Loucy (cell line): Measurements from ENCODE around the gene SDK2.

Experiments
- H2AFZ ChIP-seq: fragments of 200-600 bp; sonication (generic); 2 replicates; pipeline ENCODE4 v1.6.0; 2016; ENCODE audit warnings: antibody characterized with exemption, mild to moderate bottlenecking, low read length, moderate library complexity
- H3F3A ChIP-seq: fragments of 200-600 bp; 2 replicates; pipeline ENCODE4 v1.6.0; 2016; ENCODE audit warnings: antibody characterized with exemption, low read depth, mild to moderate bottlenecking
- H3K27me3 ChIP-seq: fragments of 200-600 bp; sonication (generic); 2 replicates; pipeline ENCODE4 v1.6.1; 2014; ENCODE audit warnings: low read length, mild to moderate bottlenecking; ENCODE audit not compliant: insufficient read depth, poor library complexity, severe bottlenecking
- H3K36me3 ChIP-seq: fragments of 200-600 bp; sonication (generic); 2 replicates; pipeline ENCODE4 v1.6.1; 2016; ENCODE audit warnings: low read length; ENCODE audit not compliant: insufficient read depth
- H3K4me1 ChIP-seq: fragments of 200-600 bp; sonication (generic); 2 replicates; pipeline ENCODE4 v1.5.1; 2014; ENCODE audit warnings: low read length, mild to moderate bottlenecking; ENCODE audit not compliant: insufficient read depth, poor library complexity, severe bottlenecking
- H3K4me2 ChIP-seq: fragments of 200-600 bp; sonication (generic); 2 replicates; pipeline ENCODE4 v1.6.0; 2014; ENCODE audit warnings: antibody characterized with exemption, low read length, low read depth, mild to moderate bottlenecking; ENCODE audit not compliant: poor library complexity, severe bottlenecking
- H3K4me3 ChIP-seq: fragments of 200-600 bp; sonication (generic); 2 replicates; pipeline ENCODE4 v1.5.1; 2014; ENCODE audit warnings: low read length, mild to moderate bottlenecking, mixed read lengths; ENCODE audit not compliant: poor library complexity, severe bottlenecking
- H3K79me2 ChIP-seq: fragments of 200-600 bp; sonication (generic); 2 replicates; pipeline ENCODE4 v1.6.1; 2014; ENCODE audit warnings: low read length; ENCODE audit not compliant: insufficient read depth
- H3K9ac ChIP-seq: fragments of 200-600 bp; sonication (generic); 2 replicates; pipeline ENCODE4 v1.6.0; 2014; ENCODE audit warnings: mild to moderate bottlenecking, low read depth, low read length, moderate library complexity; ENCODE audit not compliant: poor library complexity, severe bottlenecking
- H3K9me2 ChIP-seq: fragments of 200-600 bp; sonication (generic); replicated peaks from 2 replicates; pipeline ENCODE4 v1.6.1; 2016; ENCODE audit warnings: low read depth, low read length, mixed read lengths
- H3K9me3 ChIP-seq: fragments of 200-600 bp; sonication (generic); 2 replicates; pipeline ENCODE4 v1.6.1; 2014; ENCODE audit warnings: mild to moderate bottlenecking, antibody characterized with exemption, low read length, low read depth; ENCODE audit not compliant: insufficient read depth
- H4K20me1 ChIP-seq: fragments of 200-600 bp; sonication (generic); 2 replicates; pipeline ENCODE4 v1.6.0; 2014; ENCODE audit warnings: antibody characterized with exemption, low read length, mild to moderate bottlenecking; ENCODE audit not compliant: insufficient read depth, poor library complexity, severe bottlenecking
- EZH2phosphoT487 ChIP-seq: fragments of 200-600 bp; IDR thresholded peaks from 2 replicates; pipeline ENCODE4 v1.6.1; 2018; ENCODE audit warnings: antibody characterized with exemption, mild to moderate bottlenecking, moderate library complexity, borderline replicate concordance
- TF ChIP-seq, protein P1 (sequence below): fragments of 200-600 bp; sonication (generic); conservative IDR thresholded peaks from 2 replicates; pipeline ENCODE4 v1.5.1; 2014; ENCODE audit warnings: mild to moderate bottlenecking, antibody characterized with exemption, low read length

SDK2 gene

GRCh38 chr17:73354423-73355284, 289.6 kb downstream of the SDK2 start:
- Histone ChIP-seq H3K79me2 (no peaks in the 10 kb centered on the region), H3K9ac (no peak overlapping the region), H3K9me2 (no peaks in the 10 kb centered on the region), H3F3A (no peaks in the 10 kb centered on the region), H3K4me2 (no peak overlapping the region), H2AFZ (no peak overlapping the region), H3K4me1 (no peaks in the 10 kb centered on the region), H3K4me3 (no peak overlapping the region), H3K27me3 (no peaks in the 10 kb centered on the region), H3K9me3 (no peaks in the 10 kb centered on the region), H3K36me3 (no peaks in the 10 kb centered on the region; the same call in 1 of the 2 replicates), H4K20me1 (no peaks in the 10 kb centered on the region)
- TF ChIP-seq, protein P1, sequence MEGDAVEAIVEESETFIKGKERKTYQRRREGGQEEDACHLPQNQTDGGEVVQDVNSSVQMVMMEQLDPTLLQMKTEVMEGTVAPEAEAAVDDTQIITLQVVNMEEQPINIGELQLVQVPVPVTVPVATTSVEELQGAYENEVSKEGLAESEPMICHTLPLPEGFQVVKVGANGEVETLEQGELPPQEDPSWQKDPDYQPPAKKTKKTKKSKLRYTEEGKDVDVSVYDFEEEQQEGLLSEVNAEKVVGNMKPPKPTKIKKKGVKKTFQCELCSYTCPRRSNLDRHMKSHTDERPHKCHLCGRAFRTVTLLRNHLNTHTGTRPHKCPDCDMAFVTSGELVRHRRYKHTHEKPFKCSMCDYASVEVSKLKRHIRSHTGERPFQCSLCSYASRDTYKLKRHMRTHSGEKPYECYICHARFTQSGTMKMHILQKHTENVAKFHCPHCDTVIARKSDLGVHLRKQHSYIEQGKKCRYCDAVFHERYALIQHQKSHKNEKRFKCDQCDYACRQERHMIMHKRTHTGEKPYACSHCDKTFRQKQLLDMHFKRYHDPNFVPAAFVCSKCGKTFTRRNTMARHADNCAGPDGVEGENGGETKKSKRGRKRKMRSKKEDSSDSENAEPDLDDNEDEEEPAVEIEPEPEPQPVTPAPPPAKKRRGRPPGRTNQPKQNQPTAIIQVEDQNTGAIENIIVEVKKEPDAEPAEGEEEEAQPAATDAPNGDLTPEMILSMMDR = no peak
- no peak for TF ChIP-seq EZH2phosphoT487

DNA sequence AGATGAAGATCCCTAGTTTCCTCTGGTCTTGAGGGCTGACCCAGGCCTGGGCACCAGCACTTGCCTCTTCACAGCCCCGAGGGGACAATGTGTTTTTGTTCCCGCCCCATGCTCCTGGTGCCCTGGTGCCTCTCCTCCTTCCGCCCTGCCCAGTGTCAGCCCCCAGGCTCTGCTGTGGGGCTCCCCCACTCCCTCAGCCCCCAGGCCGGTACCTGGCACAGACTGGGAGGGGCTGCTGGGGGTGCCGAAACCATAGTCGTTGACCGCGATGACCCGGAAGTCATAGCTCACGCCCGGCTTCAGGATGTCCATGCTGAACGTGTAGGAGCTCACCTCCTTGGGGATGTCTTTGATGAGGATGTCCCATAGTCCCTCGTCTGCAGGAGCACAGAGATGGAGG, 292.0 kb downstream of the SDK2 start:
- Histone ChIP-seq H3K4me3 (no peak overlapping the region), H4K20me1 (no peaks in the 10 kb centered on the region), H3K79me2 (no peaks in the 10 kb centered on the region), H3K27me3 (no peaks in the 10 kb centered on the region), H3K9ac (no peak overlapping the region), H3K4me1 (no peaks in the 10 kb centered on the region), H3F3A (no peaks in the 10 kb centered on the region), H3K9me2 (no peaks in the 10 kb centered on the region), H2AFZ (no peak overlapping the region), H3K4me2 (no peak overlapping the region), H3K9me3 (no peaks in the 10 kb centered on the region), H3K36me3 (no peaks in the 10 kb centered on the region; the same call in 1 of the 2 replicates)
- no peak for TF ChIP-seq EZH2phosphoT487
- TF ChIP-seq, protein P1 = no peak

- Histone ChIP-seq H3K9ac (no peak overlapping the region), H3K27me3 (no peaks in the 10 kb centered on the region), H3K36me3 (no peaks in the 10 kb centered on the region; the same call in 1 of the 2 replicates), H3K4me2 (no peak overlapping the region), H3K9me2 (no peaks in the 10 kb centered on the region), H3K79me2 (no peaks in the 10 kb centered on the region), H3K4me1 (no peaks in the 10 kb centered on the region), H3F3A (no peaks in the 10 kb centered on the region), H2AFZ (no peak overlapping the region), H4K20me1 (no peaks in the 10 kb centered on the region), H3K9me3 (no peaks in the 10 kb centered on the region), H3K4me3 (no peak overlapping the region)
- TF ChIP-seq, protein P1 = no peak
- TF ChIP-seq EZH2phosphoT487 = no peak
Measured at GRCh38 chr17:73351764-73352163, 292.5 kb downstream of the SDK2 start.
